Measurements from ENCODE around the gene KRTAP4-5. TPM values are rescaled to one million over a fixed set of nuclear protein-coding genes. Genes with fewer than 3 reads are reported as not detected.
A peak's percentile ranks its signal among the peaks of the same experiment; 100 is the strongest.
"Not testable (repeated sequence)": the region's sequence is repeated elsewhere in the genome, so short reads cannot be mapped to it uniquely, and the experiment has no call there.

KRTAP4-5 gene
- total RNA-seq, 1 donor from 2014 or later: not detected

GRCh38 chr17:41171886-41172285 lies 22.3 kb upstream of the KRTAP4-5 start:
- TF ChIP-seq CTCF (IDR thresholded peaks at IDR 0.05): no peak
- Mint-ChIP-seq H3K4me1 (ENCODE audit: low read depth) (no peaks in the 10 kb centered on the region), H3K27ac (ENCODE audit: unreplicated experiment) (no peak overlapping the region), H3K27me3 (ENCODE audit: low read depth) (peaks cover 8% of the 10 kb centered on the region), H3K36me3 (ENCODE audit: low read depth) (no peaks in the 10 kb centered on the region), H3K9me3 (ENCODE audit: low read depth) (no peaks in the 10 kb centered on the region), H3K4me3 (ENCODE audit: unreplicated experiment) (no peak overlapping the region)
- no peak for DNase-seq (ENCODE audit: low spot score)

- no peak within 1 kb of the TSS for H3K27ac Mint-ChIP-seq (ENCODE audit: unreplicated experiment)
- no peak for TF ChIP-seq CTCF (IDR thresholded peaks at IDR 0.05)
- DNase-seq (ENCODE audit: low spot score): no peak
- H3K36me3 Mint-ChIP-seq (ENCODE audit: low read depth): no peaks in the 10 kb centered on the region
- H3K4me1 Mint-ChIP-seq (ENCODE audit: low read depth): no peaks in the 10 kb centered on the region
- peaks cover 11% of the 10 kb centered on the region for H3K27me3 Mint-ChIP-seq (ENCODE audit: low read depth)
- no peaks in the 10 kb centered on the region for H3K9me3 Mint-ChIP-seq (ENCODE audit: low read depth)
- no peak within 1 kb of the TSS for H3K4me3 Mint-ChIP-seq (ENCODE audit: unreplicated experiment)
These were observed 18.5 kb upstream of the KRTAP4-5 start, which contains the start of gene KRTAP4-3 for GRCh38 chr17:41168121-41168520. TSS of gene KRTAP4-3 (minus strand) at chr17:41168221. CDS start at chr17:41168172, 49 bp downstream.

- no peak for DNase-seq (ENCODE audit: low spot score)
- Mint-ChIP-seq H3K27me3 (ENCODE audit: low read depth) (peaks cover 13% of the 10 kb centered on the region), H3K9me3 (ENCODE audit: low read depth) (no peaks in the 10 kb centered on the region), H3K4me3 (ENCODE audit: unreplicated experiment) (no peak overlapping the region), H3K27ac (ENCODE audit: unreplicated experiment) (no peak overlapping the region), H3K36me3 (ENCODE audit: low read depth) (no peaks in the 10 kb centered on the region), H3K4me1 (ENCODE audit: low read depth) (no peaks in the 10 kb centered on the region)
- TF ChIP-seq CTCF (IDR thresholded peaks at IDR 0.05): no peak
These were observed 17.9 kb upstream of the KRTAP4-5 start for GRCh38 chr17:41167561-41167960.

GRCh38 chr17:41163828-41164227 lies 14.2 kb upstream of the KRTAP4-5 start:
- no peak overlapping the region for H3K4me3 Mint-ChIP-seq (ENCODE audit: unreplicated experiment)
- no peaks in the 10 kb centered on the region for H3K9me3 Mint-ChIP-seq (ENCODE audit: low read depth)
- no peak for DNase-seq (ENCODE audit: low spot score)
- no peak for TF ChIP-seq CTCF (IDR thresholded peaks at IDR 0.05)
- no peaks in the 10 kb centered on the region for H3K4me1 Mint-ChIP-seq (ENCODE audit: low read depth)
- H3K36me3 Mint-ChIP-seq (ENCODE audit: low read depth): no peaks in the 10 kb centered on the region
- no peak overlapping the region for H3K27ac Mint-ChIP-seq (ENCODE audit: unreplicated experiment)
- H3K27me3 Mint-ChIP-seq (ENCODE audit: low read depth): peaks cover 11% of the 10 kb centered on the region

- Mint-ChIP-seq H3K4me1 (ENCODE audit: low read depth) (no peaks in the 10 kb centered on the region), H3K36me3 (ENCODE audit: low read depth) (no peaks in the 10 kb centered on the region), H3K27ac (ENCODE audit: unreplicated experiment) (no peak within 1 kb of the TSS), H3K4me3 (ENCODE audit: unreplicated experiment) (no peak within 1 kb of the TSS), H3K27me3 (ENCODE audit: low read depth) (peaks cover 9% of the 10 kb centered on the region), H3K9me3 (ENCODE audit: low read depth) (no peaks in the 10 kb centered on the region)
- TF ChIP-seq CTCF (IDR thresholded peaks at IDR 0.05): no peak
- no peak for DNase-seq (ENCODE audit: low spot score)
These were observed 11.0 kb upstream of the KRTAP4-5 start, which contains the start of gene KRTAP4-4 for GRCh38 chr17:41160648-41161047. TSS of gene KRTAP4-4 (minus strand) at chr17:41160748. CDS start at chr17:41160691, 57 bp downstream.

- not testable (repeated sequence) for H3K4me3 Mint-ChIP-seq (ENCODE audit: unreplicated experiment); H3K4me1 Mint-ChIP-seq (ENCODE audit: low read depth); H3K27ac Mint-ChIP-seq (ENCODE audit: unreplicated experiment); H3K27me3 Mint-ChIP-seq (ENCODE audit: low read depth); H3K9me3 Mint-ChIP-seq (ENCODE audit: low read depth); H3K36me3 Mint-ChIP-seq (ENCODE audit: low read depth)
- peak; percentile 54 for DNase-seq (ENCODE audit: low spot score)
These were observed 10.6 kb upstream of the KRTAP4-5 start for GRCh38 chr17:41160190-41160589.
